Activated CD8-positive, alpha-beta memory T cell treated with anti-CD3 and anti-CD28 coated beads, Interleukin-2, amount 10 ng/mL, durations not matched to agents 7 days and 5 days (primary cell): ENCODE results near the gene TFR2. TPM values are rescaled to one million over a fixed set of nuclear protein-coding genes. Genes with fewer than 3 reads are reported as not detected.

Source experiments
- ATAC-seq: fragments of 150-1000 bp; cut with Tn5 transposase; one replicate; pipeline ENCODE4 v1.10.0; 2021; ENCODE audit warnings: moderate library complexity
- CTCF ChIA-PET: fragments of 350-600 bp; sonication (Branson Sonifier 250); formaldehyde crosslinking; loops from one replicate; lab custom pipeline; 2021; ENCODE audit warnings: antibody characterized with exemption; lab: Charles Lee
- DNase-seq: peaks from one replicate; pipeline ENCODE4 v3.0.0-alpha.2; 2020
- H3K27ac Mint-ChIP-seq: one replicate; pipeline ENCODE4 v1.8.0; 2021; ENCODE audit warnings: mild to moderate bottlenecking, mixed read lengths
- H3K27me3 Mint-ChIP-seq: one replicate; pipeline ENCODE4 v1.8.0; 2021; ENCODE audit warnings: mixed read lengths
- H3K36me3 Mint-ChIP-seq: one replicate; pipeline ENCODE4 v1.8.0; 2021; ENCODE audit warnings: mild to moderate bottlenecking, mixed read lengths
- H3K4me1 Mint-ChIP-seq: one replicate; pipeline ENCODE4 v1.8.0; 2021; ENCODE audit warnings: mixed read lengths
- H3K4me3 Mint-ChIP-seq: one replicate; pipeline ENCODE4 v1.8.0; 2021; ENCODE audit warnings: mild to moderate bottlenecking, moderate library complexity, mixed read lengths
- H3K9me3 Mint-ChIP-seq: one replicate; pipeline ENCODE4 v1.8.0; 2022; ENCODE audit warnings: low read depth, mixed read lengths
- total RNA-seq, 2 experiments: library from RNA; stranded (reverse); gene quantifications; one replicate each; pipeline ENCODE4 v1.2.3, GENCODE V29; 2021

TFR2 gene
- total RNA-seq, 2 experiments from 2014 or later: 11.1 to 18.6 TPM

- DNase-seq (no peak), ATAC-seq (no peak)
- Mint-ChIP-seq H3K9me3 (no peaks in the 10 kb centered on the region), H3K4me1 (peaks cover 21% of the 10 kb centered on the region), H3K4me3 (peak overlapping the region; percentile 98), H3K27ac (peak overlapping the region; percentile 97), H3K36me3 (peaks cover 11% of the 10 kb centered on the region), H3K27me3 (no peaks in the 10 kb centered on the region)
- CTCF ChIA-PET: interaction anchor here (2.7 to 11.9 kb wide), 3 partner anchors 12 to 123 kb away, joined by 9 to 154 read pairs (median 18); partner anchors contain the start of gene POP7
Measured at GRCh38 chr7:100582650-100583049, 58.7 kb downstream of the TFR2 start.

- DNase-seq: no peak
- H3K9me3 Mint-ChIP-seq: no peaks in the 10 kb centered on the region
- peak overlapping the region; percentile 47 for H3K27ac Mint-ChIP-seq
- CTCF ChIA-PET: interaction anchor here (0.7 to 11.9 kb wide), 4 partner anchors 9 to 18 kb away, joined by 3 to 154 read pairs (median 6); no protein-coding TSS in a partner anchor
- peak overlapping the region; percentile 21 for H3K4me3 Mint-ChIP-seq
- no peaks in the 10 kb centered on the region for H3K27me3 Mint-ChIP-seq
- H3K36me3 Mint-ChIP-seq: peaks cover 11% of the 10 kb centered on the region
- H3K4me1 Mint-ChIP-seq: peaks cover 21% of the 10 kb centered on the region
- ATAC-seq: no peak
Measured at GRCh38 chr7:100582041-100582579, 59.2 kb downstream of the TFR2 start.

- no peak overlapping the region for H3K27ac Mint-ChIP-seq
- H3K36me3 Mint-ChIP-seq: peaks cover 14% of the 10 kb centered on the region
- ATAC-seq (no peak), DNase-seq (no peak)
- H3K4me1 Mint-ChIP-seq: peaks cover 21% of the 10 kb centered on the region
- H3K27me3 Mint-ChIP-seq: no peaks in the 10 kb centered on the region
- no peaks in the 10 kb centered on the region for H3K9me3 Mint-ChIP-seq
- no peak overlapping the region for H3K4me3 Mint-ChIP-seq
- CTCF ChIA-PET: interaction anchor here (0.5 to 11.9 kb wide), 2 partner anchors 16 to 291 kb away, joined by 3 to 154 read pairs; no protein-coding TSS in a partner anchor
Measured at GRCh38 chr7:100580466-100581283, 60.7 kb downstream of the TFR2 start.

GRCh38 chr7:100578246-100579183, 62.8 kb downstream of the TFR2 start:
- no peak for ATAC-seq
- CTCF ChIA-PET: interaction anchor here (0.8 to 1.4 kb wide), 2 partner anchors 14 to 19 kb away, joined by 4 to 6 read pairs; no protein-coding TSS in a partner anchor

GRCh38 chr7:100577507-100577906, 63.8 kb downstream of the TFR2 start:
- Mint-ChIP-seq H3K27ac (no peak overlapping the region), H3K36me3 (peaks cover 19% of the 10 kb centered on the region), H3K4me3 (no peak overlapping the region), H3K4me1 (peaks cover 6% of the 10 kb centered on the region), H3K27me3 (no peaks in the 10 kb centered on the region), H3K9me3 (no peaks in the 10 kb centered on the region)
- DNase-seq (no peak), ATAC-seq (no peak)
- CTCF ChIA-PET: no interaction called here

More at GRCh38 chr7:100578246-100579183, 62.8 kb downstream of the TFR2 start:
- Mint-ChIP-seq H3K27me3 (no peaks in the 10 kb centered on the region), H3K4me3 (no peak overlapping the region), H3K9me3 (no peaks in the 10 kb centered on the region), H3K4me1 (peaks cover 16% of the 10 kb centered on the region), H3K36me3 (peaks cover 19% of the 10 kb centered on the region), H3K27ac (no peak overlapping the region)
- DNase-seq: no peak

GRCh38 chr7:100577103-100577502, 64.2 kb downstream of the TFR2 start:
- peaks cover 19% of the 10 kb centered on the region for H3K36me3 Mint-ChIP-seq
- no peak overlapping the region for H3K27ac Mint-ChIP-seq
- no peaks in the 10 kb centered on the region for H3K27me3 Mint-ChIP-seq
- ATAC-seq (no peak), DNase-seq (no peak)
- CTCF ChIA-PET: no interaction called here
- H3K9me3 Mint-ChIP-seq: no peaks in the 10 kb centered on the region
- peaks cover 4% of the 10 kb centered on the region for H3K4me1 Mint-ChIP-seq
- no peak overlapping the region for H3K4me3 Mint-ChIP-seq

GRCh38 chr7:100576384-100576993, 64.9 kb downstream of the TFR2 start:
- Mint-ChIP-seq H3K4me3 (no peak overlapping the region), H3K27ac (no peak overlapping the region), H3K36me3 (peaks cover 19% of the 10 kb centered on the region), H3K27me3 (no peaks in the 10 kb centered on the region), H3K4me1 (peaks cover 7% of the 10 kb centered on the region), H3K9me3 (no peaks in the 10 kb centered on the region)
- no peak for DNase-seq
- CTCF ChIA-PET: no interaction called here
- ATAC-seq: no peak

- DNase-seq (no peak), ATAC-seq (no peak)
- Mint-ChIP-seq H3K9me3 (no peaks in the 10 kb centered on the region), H3K27ac (no peak overlapping the region), H3K36me3 (peaks cover 16% of the 10 kb centered on the region), H3K4me3 (no peak overlapping the region), H3K4me1 (peaks cover 7% of the 10 kb centered on the region), H3K27me3 (no peaks in the 10 kb centered on the region)
- CTCF ChIA-PET: no interaction called here
Measured at GRCh38 chr7:100575746-100576383, 65.5 kb downstream of the TFR2 start.

GRCh38 chr7:100575206-100575631, 66.1 kb downstream of the TFR2 start:
- ATAC-seq (no peak), DNase-seq (no peak)
- CTCF ChIA-PET: no interaction called here
- H3K4me1 Mint-ChIP-seq: peaks cover 11% of the 10 kb centered on the region
- H3K27me3 Mint-ChIP-seq: no peaks in the 10 kb centered on the region
- no peak overlapping the region for H3K27ac Mint-ChIP-seq
- H3K4me3 Mint-ChIP-seq: no peak overlapping the region
- peaks cover 16% of the 10 kb centered on the region for H3K36me3 Mint-ChIP-seq
- H3K9me3 Mint-ChIP-seq: no peaks in the 10 kb centered on the region

GRCh38 chr7:100574362-100575205, 66.8 kb downstream of the TFR2 start:
- no peak overlapping the region for H3K27ac Mint-ChIP-seq
- DNase-seq: no peak
- no peak overlapping the region for H3K4me3 Mint-ChIP-seq
- no peaks in the 10 kb centered on the region for H3K9me3 Mint-ChIP-seq
- CTCF ChIA-PET: no interaction called here
- H3K4me1 Mint-ChIP-seq: peaks cover 15% of the 10 kb centered on the region
- H3K36me3 Mint-ChIP-seq: peaks cover 13% of the 10 kb centered on the region
- H3K27me3 Mint-ChIP-seq: no peaks in the 10 kb centered on the region
- ATAC-seq: no peak

- no peak for ATAC-seq
- no peak for DNase-seq
- H3K27me3 Mint-ChIP-seq: no peaks in the 10 kb centered on the region
- no peak within 1 kb of the TSS for H3K4me3 Mint-ChIP-seq
- no peaks in the 10 kb centered on the region for H3K9me3 Mint-ChIP-seq
- CTCF ChIA-PET: no interaction called here
- H3K36me3 Mint-ChIP-seq: peaks cover 10% of the 10 kb centered on the region
- H3K27ac Mint-ChIP-seq: no peak within 1 kb of the TSS
- H3K4me1 Mint-ChIP-seq: peaks cover 22% of the 10 kb centered on the region
Measured at GRCh38 chr7:100573691-100574361, 67.5 kb downstream of the TFR2 start, which contains the start of gene SAP25. SAP25 (minus strand) TSS chr7:100573900; CDS start chr7:100573742, 158 bp downstream.
